Kidney (tissue), 14 donors: ENCODE measurements around the gene KCNH2. TPM values are rescaled to one million over a fixed set of nuclear protein-coding genes. Genes with fewer than 3 reads are reported as not detected.

Experiments used
- DNase-seq, 5 donors: peaks; one replicate each; pipeline ENCODE4 v3.0.0-alpha.2; 2013 to 2020
- FAIRE-seq: peaks from 2 replicates; lab custom pipeline; 2012; peaks lifted over from hg19 to GRCh38; lab: Jason Lieb, UNC
- H3K27ac ChIP-seq, 2 donors: one replicate each; pipeline ENCODE4 v1.7.0; 2013; ENCODE audit warnings: low read depth in 2 of 2, low read length in 2 of 2, inconsistent platforms in 1 of 2
- H3K27me3 ChIP-seq: one replicate; pipeline ENCODE4 v1.7.1; 2013; ENCODE audit warnings: low read length, inconsistent platforms; ENCODE audit not compliant: control insufficient read depth, insufficient read depth
- H3K36me3 ChIP-seq, 3 donors: one replicate each; pipeline versions ENCODE4 v1.7.0 to v1.7.1; 2013; ENCODE audit warnings: low read length in 3 of 3, control low read depth in 1 of 3, inconsistent platforms in 1 of 3; ENCODE audit not compliant: insufficient read depth in 3 of 3, control insufficient read depth in 2 of 3
- H3K4me1 ChIP-seq, 3 donors: one replicate each; pipeline versions ENCODE4 v1.7.0 to v1.7.1; 2013; ENCODE audit warnings: low read length in 3 of 3, inconsistent platforms in 1 of 3, low read depth in 1 of 3; ENCODE audit not compliant: control insufficient read depth in 2 of 3, insufficient read depth in 2 of 3
- H3K4me3 ChIP-seq, 3 donors: one replicate each; pipeline versions ENCODE4 v1.7.0 to v1.8.1; 2013; ENCODE audit warnings: low read length in 3 of 3, control low read depth in 1 of 3, inconsistent platforms in 1 of 3
- H3K9ac ChIP-seq, 3 donors: one replicate each; pipeline versions ENCODE4 v1.7.0 to v1.7.1; 2013; ENCODE audit warnings: low read length in 3 of 3, control low read depth in 1 of 3, inconsistent platforms in 1 of 3
- H3K9me3 ChIP-seq, 3 donors: one replicate each; pipeline versions ENCODE4 v1.7.0 to v1.7.1; 2013; ENCODE audit warnings: low read length in 3 of 3, control low read depth in 1 of 3, inconsistent platforms in 1 of 3; ENCODE audit not compliant: control insufficient read depth in 2 of 3, insufficient read depth in 1 of 3
- intact Hi-C: fragments of 100-400 bp; cut with DNase I; formaldehyde crosslinking; loops from one replicate; pipeline ENCODE4 v1.11.1; 2022
- polyA plus RNA-seq: library from polyadenylated mRNA; stranded (reverse); fragments of 350-450 nt; fragmentation: Illumina TruSeq; extraction: RNeasy Lipid Tissue Mini Kit (QIAGEN cat#74804); gene quantifications from one replicate; pipeline ENCODE4 v1.2.3, GENCODE V29; 2014; ENCODE audit warnings: low read depth, low replicate concordance; ENCODE audit not compliant: insufficient read depth
- total RNA-seq: library from RNA; stranded (reverse); fragmentation: NEBNext Ultra II Directional; extraction: Animal tissue kit (Norgen Biotek cat#: 25700); gene quantifications from one replicate; pipeline ENCODE4 v1.2.1, GENCODE V29; 2021
- TF ChIP-seq, protein P1 (sequence below): IDR thresholded peaks from 3 replicates; pipeline ENCODE4 v1.5.1; 2012; ENCODE audit warnings: mild to moderate bottlenecking, moderate library complexity, borderline replicate concordance; ENCODE audit not compliant: insufficient read depth; ENCODE audit errors: extremely low read depth
- donor health status: control.
- donor health status: control.
- donor health status: control.
- donor health status: control.
- donor health status: control.
- donor health status: DM: yes; HTN: yes; CAD: no.
- donor health status: Normal renal cell carcinoma (clear cell type).

The KCNH2 gene
- total and polyA plus RNA-seq, 2 donors from 2014 or later: 1.3 to 1.5 TPM

GRCh38 chr7:150926066-150926465 lies 52.1 kb downstream of the KCNH2 start:
- no peaks in the 10 kb centered on the region for H3K36me3 ChIP-seq
- H3K27me3 ChIP-seq: no peaks in the 10 kb centered on the region
- H3K9ac ChIP-seq: no peak overlapping the region
- TF ChIP-seq, protein P1, sequence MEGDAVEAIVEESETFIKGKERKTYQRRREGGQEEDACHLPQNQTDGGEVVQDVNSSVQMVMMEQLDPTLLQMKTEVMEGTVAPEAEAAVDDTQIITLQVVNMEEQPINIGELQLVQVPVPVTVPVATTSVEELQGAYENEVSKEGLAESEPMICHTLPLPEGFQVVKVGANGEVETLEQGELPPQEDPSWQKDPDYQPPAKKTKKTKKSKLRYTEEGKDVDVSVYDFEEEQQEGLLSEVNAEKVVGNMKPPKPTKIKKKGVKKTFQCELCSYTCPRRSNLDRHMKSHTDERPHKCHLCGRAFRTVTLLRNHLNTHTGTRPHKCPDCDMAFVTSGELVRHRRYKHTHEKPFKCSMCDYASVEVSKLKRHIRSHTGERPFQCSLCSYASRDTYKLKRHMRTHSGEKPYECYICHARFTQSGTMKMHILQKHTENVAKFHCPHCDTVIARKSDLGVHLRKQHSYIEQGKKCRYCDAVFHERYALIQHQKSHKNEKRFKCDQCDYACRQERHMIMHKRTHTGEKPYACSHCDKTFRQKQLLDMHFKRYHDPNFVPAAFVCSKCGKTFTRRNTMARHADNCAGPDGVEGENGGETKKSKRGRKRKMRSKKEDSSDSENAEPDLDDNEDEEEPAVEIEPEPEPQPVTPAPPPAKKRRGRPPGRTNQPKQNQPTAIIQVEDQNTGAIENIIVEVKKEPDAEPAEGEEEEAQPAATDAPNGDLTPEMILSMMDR: no peak
- DNase-seq (no peak), FAIRE-seq (no peak)
- H3K4me3 ChIP-seq: no peak overlapping the region
- no peaks in the 10 kb centered on the region for H3K9me3 ChIP-seq
- intact Hi-C loops: no loop called here
- no peaks in the 10 kb centered on the region for H3K4me1 ChIP-seq
- no peak overlapping the region for H3K27ac ChIP-seq

GRCh38 chr7:150924369-150924781 lies 53.7 kb downstream of the KCNH2 start:
- intact Hi-C loops: no loop called here
- H3K27ac ChIP-seq: no peak overlapping the region
- TF ChIP-seq, protein P1: no peak
- H3K9me3 ChIP-seq: no peaks in the 10 kb centered on the region
- no peaks in the 10 kb centered on the region for H3K36me3 ChIP-seq
- FAIRE-seq (no peak), DNase-seq (peak in 2 of 5 donors; percentile 11 to 36)
- H3K27me3 ChIP-seq: no peaks in the 10 kb centered on the region
- no peak overlapping the region for H3K9ac ChIP-seq
- H3K4me1 ChIP-seq: no peaks in the 10 kb centered on the region
- H3K4me3 ChIP-seq: no peak overlapping the region

DNA sequence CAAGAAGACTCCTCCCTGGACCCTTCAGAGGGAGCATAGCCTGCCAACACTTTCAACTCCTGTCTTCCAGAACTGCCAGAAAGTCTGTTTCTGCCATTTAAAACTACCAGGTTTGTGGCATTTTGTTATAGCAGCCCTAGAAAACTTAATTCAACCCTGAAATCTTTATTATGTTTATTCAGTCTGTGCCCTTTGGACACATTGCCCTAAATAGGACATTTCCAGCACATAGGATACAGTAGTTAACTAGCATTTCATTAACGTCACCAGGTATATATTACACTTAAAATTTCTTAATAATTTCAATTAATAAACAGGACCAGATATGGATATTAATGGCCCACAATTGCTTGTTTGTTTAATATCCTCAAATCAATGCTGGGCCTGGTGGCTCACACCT lies 54.3 kb downstream of the KCNH2 start:
- Histone ChIP-seq H3K9ac (no peak overlapping the region), H3K4me1 (no peaks in the 10 kb centered on the region), H3K9me3 (no peaks in the 10 kb centered on the region), H3K4me3 (no peak overlapping the region), H3K27me3 (no peaks in the 10 kb centered on the region), H3K27ac (no peak overlapping the region), H3K36me3 (no peaks in the 10 kb centered on the region)
- FAIRE-seq: no peak
- no peak for DNase-seq
- TF ChIP-seq, protein P1: no peak
- intact Hi-C loops: no loop called here

GRCh38 chr7:150923196-150923595 lies 54.9 kb downstream of the KCNH2 start:
- no peak for FAIRE-seq
- DNase-seq: no peak
- H3K4me3 ChIP-seq: no peak overlapping the region

More at GRCh38 chr7:150923196-150923595, 54.9 kb downstream of the KCNH2 start:
- Histone ChIP-seq H3K27ac (no peak overlapping the region), H3K4me1 (no peaks in the 10 kb centered on the region), H3K9me3 (no peaks in the 10 kb centered on the region), H3K27me3 (no peaks in the 10 kb centered on the region), H3K36me3 (no peaks in the 10 kb centered on the region), H3K9ac (no peak overlapping the region)
- intact Hi-C loops: no loop called here
- TF ChIP-seq, protein P1: no peak
